Activated T-cell treated with anti-CD3 and anti-CD28 coated beads for 24 hours (primary cell): ENCODE results near the gene RPLP2.

Experiments
- DNase-seq: peaks from one replicate; pipeline ENCODE4 v3.0.0-alpha.2; 2020; ENCODE audit warnings: low read depth

RPLP2 gene

DNA sequence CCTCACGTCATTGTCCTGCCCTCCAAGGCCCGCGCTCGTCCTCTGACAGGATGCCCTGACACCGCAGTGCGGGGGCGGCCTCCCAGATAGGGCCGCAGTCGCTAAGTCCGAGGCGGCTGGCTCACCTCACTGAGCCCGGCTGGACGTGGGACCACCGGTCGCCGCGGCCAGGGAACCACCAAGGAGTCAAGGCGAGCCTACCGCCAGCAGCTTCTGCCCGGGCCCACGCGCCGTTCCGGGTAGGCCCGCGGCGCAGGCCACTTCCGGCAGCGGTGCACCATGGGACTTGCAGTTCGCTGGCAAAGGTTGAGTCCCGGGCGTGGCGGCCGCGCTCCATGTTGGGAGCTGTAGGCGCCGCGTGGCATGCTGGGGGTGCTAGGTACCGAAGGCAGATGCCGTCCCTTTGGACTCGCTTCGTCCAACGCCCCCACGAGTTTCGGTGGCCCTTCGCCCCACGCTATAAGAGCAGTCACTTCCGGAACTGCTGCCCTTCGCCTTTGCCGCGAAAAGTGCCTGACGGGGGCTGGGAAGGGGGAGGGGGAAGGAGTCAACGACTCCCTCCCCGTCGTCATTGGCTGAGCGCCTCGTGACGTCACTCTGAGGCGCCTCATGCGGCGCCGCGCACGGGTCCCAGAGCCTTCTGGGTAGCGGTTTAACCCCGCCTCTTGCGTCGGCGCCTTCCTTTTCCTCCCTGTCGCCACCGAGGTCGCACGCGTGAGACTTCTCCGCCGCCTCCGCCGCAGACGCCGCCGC is at the start of gene RPLP2:
Gene RPLP2 (plus strand): TSS at position 681 of the 753 bp plus-strand sequence. CDS start 268 bp downstream, outside the sequence.
- DNase-seq: peak; percentile 97

GRCh38 chr11:760236-760635 is 49.5 kb upstream of the RPLP2 start:
- no peak for DNase-seq

DNA sequence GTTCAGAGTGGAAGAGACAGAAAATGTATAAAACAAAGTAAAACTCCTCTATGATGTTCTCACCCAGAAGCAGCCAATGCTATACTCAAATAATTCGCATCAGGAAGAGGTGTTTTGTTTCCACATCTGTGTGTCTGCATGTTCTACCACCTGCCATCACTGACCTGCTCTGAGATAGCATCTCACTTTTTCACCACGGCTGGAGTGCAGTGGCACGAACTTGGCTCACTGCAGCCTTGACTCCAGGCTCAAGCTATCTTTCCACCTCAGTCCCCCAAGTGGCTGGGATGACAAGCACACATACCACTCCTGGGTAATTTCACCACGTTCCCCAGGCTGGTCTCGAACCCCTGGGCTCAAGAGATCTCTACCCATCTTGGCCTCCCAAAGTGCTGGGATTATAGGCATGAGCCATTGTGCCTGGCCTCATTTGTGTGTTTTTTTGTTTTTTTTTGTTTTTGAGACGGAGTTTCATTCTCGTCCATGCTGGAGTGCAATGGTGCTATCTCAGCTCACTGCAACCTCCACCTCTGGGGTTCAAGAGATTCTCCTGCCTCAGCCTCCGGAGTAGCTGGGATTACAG is 48.1 kb upstream of the RPLP2 start:
- DNase-seq: no peak

GRCh38 chr11:762421-763072 is 47.2 kb upstream of the RPLP2 start:
- DNase-seq: no peak

GRCh38 chr11:763073-763463 is 46.7 kb upstream of the RPLP2 start:
- no peak for DNase-seq

- DNase-seq: no peak
Measured at GRCh38 chr11:763549-764321, 46.0 kb upstream of the RPLP2 start.

GRCh38 chr11:764322-765024 is 45.3 kb upstream of the RPLP2 start:
- DNase-seq: no peak

- DNase-seq: peak; percentile 50
Measured at GRCh38 chr11:765025-765801, 44.6 kb upstream of the RPLP2 start.

- no peak for DNase-seq
Measured at GRCh38 chr11:765802-766091, 44.0 kb upstream of the RPLP2 start.

DNA sequence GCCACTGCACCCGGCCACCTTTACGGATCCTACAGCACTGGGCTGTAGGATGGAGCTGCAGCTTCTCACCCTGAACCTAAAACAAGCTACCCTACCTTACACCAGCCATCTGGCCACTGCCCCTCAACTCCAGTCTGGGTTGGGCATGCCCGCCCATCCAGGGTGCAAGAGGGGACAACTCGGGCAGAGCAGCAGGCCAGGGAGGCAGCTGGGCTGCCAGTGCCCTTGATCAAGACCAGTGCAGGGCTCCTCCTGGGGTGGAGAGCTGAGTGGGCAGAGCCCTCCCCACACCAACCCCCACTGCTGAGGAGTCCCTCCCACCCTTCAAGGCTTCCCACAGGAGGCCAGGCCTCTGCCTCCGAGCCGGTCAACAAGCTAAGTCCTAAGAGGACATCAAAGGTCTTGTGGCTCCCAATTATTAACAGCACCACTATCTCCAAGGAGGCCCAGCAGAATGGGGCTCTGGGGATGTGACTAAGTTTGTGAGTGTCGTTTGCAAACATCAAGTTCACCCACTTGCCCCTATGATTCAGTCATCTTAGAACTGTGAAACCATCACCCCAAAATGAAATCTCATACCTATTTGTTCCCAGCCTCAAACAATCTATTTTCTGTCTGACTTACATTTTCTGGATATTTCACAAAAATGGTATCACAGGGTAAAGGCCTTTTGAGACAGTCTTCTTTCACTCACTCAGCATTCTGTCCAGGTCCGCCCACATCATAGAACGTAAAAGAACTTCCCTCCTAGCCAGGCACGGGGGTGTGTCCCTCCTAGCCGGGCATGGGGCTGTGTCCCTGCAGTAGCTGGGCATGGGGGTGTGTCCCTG is 43.4 kb upstream of the RPLP2 start:
- no peak for DNase-seq

DNA sequence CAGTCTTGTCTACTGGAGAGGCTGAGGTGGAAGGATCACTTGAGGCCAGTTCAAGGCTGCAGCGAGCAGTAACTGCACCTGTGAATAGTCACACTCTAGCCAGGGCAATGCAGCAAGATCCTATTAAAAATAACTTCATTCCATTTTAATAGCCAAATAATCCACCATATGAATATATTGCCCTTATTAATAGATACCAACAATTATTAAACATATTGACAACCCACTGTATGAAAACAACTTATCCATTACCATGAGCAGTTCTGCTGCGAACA is 42.9 kb upstream of the RPLP2 start:
- no peak for DNase-seq

GRCh38 chr11:767238-767637 is 42.5 kb upstream of the RPLP2 start:
- no peak for DNase-seq

- DNase-seq: no peak
Measured at GRCh38 chr11:769887-770641, 39.7 kb upstream of the RPLP2 start.

DNA sequence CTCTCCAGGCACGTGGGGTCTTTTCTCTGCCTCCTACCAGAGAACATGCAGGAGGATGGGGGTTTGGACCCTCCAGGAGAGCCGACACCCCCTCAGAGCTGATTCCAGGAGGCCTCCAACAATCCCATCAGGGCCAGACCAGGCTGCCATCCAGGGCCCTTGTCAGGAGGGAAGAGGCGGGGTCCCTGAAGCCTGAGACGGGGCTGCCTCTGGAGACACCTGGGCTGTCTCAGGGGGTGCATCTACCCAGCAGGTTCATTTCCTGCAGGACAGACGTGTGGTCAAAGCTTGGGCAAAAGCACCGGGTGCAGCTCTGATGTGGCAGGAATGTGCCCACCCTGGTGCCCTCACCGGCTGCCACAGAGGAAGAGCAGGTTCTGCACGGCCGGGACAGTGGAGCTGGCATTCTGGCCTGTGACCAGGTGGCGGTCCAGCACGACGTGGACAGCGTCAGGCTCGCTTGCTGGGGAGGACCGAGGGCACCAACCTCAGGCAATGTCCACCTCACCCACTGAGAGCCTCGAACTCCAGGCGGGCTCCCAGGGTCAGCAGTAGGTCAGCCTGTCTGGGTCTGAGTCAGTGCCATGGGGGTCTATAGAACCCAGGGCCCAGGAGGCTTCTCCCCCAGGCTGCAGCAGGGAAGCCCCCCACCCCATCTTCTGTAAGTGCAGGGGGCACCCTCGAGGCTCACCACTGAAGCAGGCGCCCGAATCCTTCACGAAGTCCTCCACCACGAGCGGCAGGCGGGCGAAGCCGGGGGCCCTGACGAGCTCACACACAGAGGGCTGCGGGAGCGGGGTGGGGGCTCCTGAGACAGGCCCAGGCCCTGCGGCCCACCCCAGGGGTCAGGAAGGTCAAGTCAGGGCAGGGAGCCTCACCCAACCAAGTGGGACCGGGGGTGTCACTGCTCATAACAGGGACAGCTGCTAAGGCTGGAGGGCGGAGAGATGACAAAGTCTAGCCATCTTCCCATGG is 38.8 kb upstream of the RPLP2 start:
- no peak for DNase-seq

DNA sequence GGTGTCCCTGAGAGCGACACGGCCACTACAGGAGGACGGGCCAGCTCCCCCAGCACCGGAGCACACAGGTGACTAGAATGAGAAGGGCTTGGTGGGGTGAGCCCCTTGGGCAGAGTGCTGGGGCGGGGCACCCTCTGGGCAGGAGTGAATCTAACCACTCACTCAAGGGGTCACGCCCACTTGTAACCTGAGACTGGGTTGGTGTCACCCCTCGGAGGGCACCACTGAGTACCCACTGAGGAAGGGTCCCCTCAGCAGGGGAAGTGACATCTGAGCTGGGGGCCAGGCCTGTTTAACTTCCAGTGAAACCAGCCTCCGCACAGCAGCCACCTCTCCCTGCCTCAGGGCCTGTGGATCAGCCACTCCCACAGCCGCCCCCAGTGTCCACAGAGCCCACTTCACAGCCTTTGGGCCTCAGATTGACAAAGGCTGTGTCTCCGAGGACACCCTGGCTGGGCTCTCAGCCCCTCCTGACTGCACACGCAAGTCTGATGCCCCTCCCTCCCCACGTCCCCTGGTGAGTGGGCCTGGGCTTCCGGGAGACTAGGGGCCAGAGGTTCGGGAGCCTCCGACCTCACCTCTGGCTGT is 38.1 kb upstream of the RPLP2 start:
- no peak for DNase-seq

GRCh38 chr11:772429-773390 is 37.1 kb upstream of the RPLP2 start:
- DNase-seq: no peak

GRCh38 chr11:773425-773824 is 36.3 kb upstream of the RPLP2 start:
- no peak for DNase-seq
